Hindlimb muscle (tissue), 1 donor: ENCODE measurements around the gene SLC6A20. TPM values are rescaled to one million over a fixed set of nuclear protein-coding genes. Genes with fewer than 3 reads are reported as not detected.
"Not testable (repeated sequence)": the region's sequence is repeated elsewhere in the genome, so short reads cannot be mapped to it uniquely, and the experiment has no call there.

ENCODE experiments used
- DNase-seq: peaks from one replicate; pipeline ENCODE4 v3.0.0-alpha.2; 2013
- polyA plus RNA-seq: library from polyadenylated mRNA; unstranded; fragments of 120-200 nt; gene quantifications from one replicate; pipeline ENCODE4 v1.2.1, GENCODE V29; 2013; ENCODE audit not compliant: insufficient read length

SLC6A20 gene
- polyA plus RNA-seq, 1 donor, result 0.15 TPM

- no peak for DNase-seq
Observed at GRCh38 chr3:45758871-45759270, 37.5 kb downstream of the SLC6A20 start.

GRCh38 chr3:45757141-45757540 lies 39.2 kb downstream of the SLC6A20 start:
- not testable (repeated sequence) for DNase-seq

- no peak for DNase-seq
Observed at GRCh38 chr3:45756055-45756454, 40.3 kb downstream of the SLC6A20 start.

- no peak for DNase-seq
Observed at GRCh38 chr3:45754461-45754860, 41.9 kb downstream of the SLC6A20 start.

- no peak for DNase-seq
Observed at GRCh38 chr3:45753095-45753494, 43.2 kb downstream of the SLC6A20 start.

- no peak for DNase-seq
Observed at GRCh38 chr3:45751537-45752242, 44.6 kb downstream of the SLC6A20 start.

GRCh38 chr3:45749880-45750279 lies 46.5 kb downstream of the SLC6A20 start:
- DNase-seq, result no peak

- DNase-seq, result not testable (repeated sequence)
Observed at GRCh38 chr3:45749036-45749600, 47.2 kb downstream of the SLC6A20 start.

GRCh38 chr3:45748068-45748467 lies 48.3 kb downstream of the SLC6A20 start:
- DNase-seq, result no peak

GRCh38 chr3:45746777-45747622 lies 49.3 kb downstream of the SLC6A20 start:
- no peak for DNase-seq

GRCh38 chr3:45746165-45746776 lies 50.1 kb downstream of the SLC6A20 start:
- no peak for DNase-seq

GRCh38 chr3:45742461-45743089 lies 53.8 kb downstream of the SLC6A20 start:
- no peak for DNase-seq

- no peak for DNase-seq
Observed at GRCh38 chr3:45741742-45742460, 54.4 kb downstream of the SLC6A20 start.

GRCh38 chr3:45741247-45741646 lies 55.1 kb downstream of the SLC6A20 start:
- DNase-seq, result no peak

GRCh38 chr3:45739991-45740390 lies 56.3 kb downstream of the SLC6A20 start:
- DNase-seq, result no peak

- no peak for DNase-seq
Observed at GRCh38 chr3:45737234-45737633, 59.1 kb downstream of the SLC6A20 start.

- DNase-seq, result no peak
Observed at GRCh38 chr3:45736707-45737106, 59.6 kb downstream of the SLC6A20 start.

GRCh38 chr3:45730409-45731154 lies 65.8 kb downstream of the SLC6A20 start:
- no peak for DNase-seq

GRCh38 chr3:45729614-45730013 lies 66.7 kb downstream of the SLC6A20 start:
- DNase-seq, result no peak

GRCh38 chr3:45724911-45725310 lies 71.4 kb downstream of the SLC6A20 start:
- no peak for DNase-seq
